GM19463 (cell line): ENCODE data around the gene OR2T27.
"Not testable (repeated sequence)": the region's sequence is repeated elsewhere in the genome, so short reads cannot be mapped to it uniquely, and the experiment has no call there.

Experiments used
- ATAC-seq: cut with Tn5 transposase; IDR thresholded peaks from one replicate; pipeline ENCODE4 v1.9.1; 2021; ENCODE audit warnings: mild to moderate bottlenecking, moderate library complexity; ENCODE audit not compliant: unreplicated experiment

Gene OR2T27

GRCh38 chr1:248655354-248655753 lies at the start of gene OR2T27:
Gene OR2T27 (minus strand): TSS chr1:248655528. CDS start chr1:248650884, 4,644 bp downstream.
- ATAC-seq: not testable (repeated sequence)

- ATAC-seq: no peak
Measured at GRCh38 chr1:248704606-248705005, 49.3 kb upstream of the OR2T27 start.

DNA sequence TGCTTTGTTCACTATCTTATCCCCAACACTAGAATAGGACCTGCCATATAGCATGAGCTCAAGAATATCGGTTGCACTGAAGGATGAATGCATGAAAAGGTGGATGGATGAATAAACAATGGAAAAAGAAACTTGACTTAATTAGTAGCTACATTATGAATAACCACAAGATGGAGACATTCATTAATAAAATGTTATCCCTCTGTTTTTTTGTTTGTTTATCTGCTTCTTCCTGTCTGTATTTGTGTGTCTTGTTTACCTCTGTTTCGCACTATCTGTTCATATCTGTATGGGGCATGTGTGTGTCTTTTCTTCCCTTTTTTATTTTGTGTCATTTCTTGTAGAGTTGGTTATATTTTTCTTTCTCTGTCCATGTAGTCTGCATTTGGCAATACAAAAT lies 48.3 kb upstream of the OR2T27 start:
- no peak for ATAC-seq

GRCh38 chr1:248702714-248703113 lies 47.4 kb upstream of the OR2T27 start, which contains the start of gene OR14I1:
Gene OR14I1 (minus strand): TSS chr1:248702766.
- no peak for ATAC-seq

DNA sequence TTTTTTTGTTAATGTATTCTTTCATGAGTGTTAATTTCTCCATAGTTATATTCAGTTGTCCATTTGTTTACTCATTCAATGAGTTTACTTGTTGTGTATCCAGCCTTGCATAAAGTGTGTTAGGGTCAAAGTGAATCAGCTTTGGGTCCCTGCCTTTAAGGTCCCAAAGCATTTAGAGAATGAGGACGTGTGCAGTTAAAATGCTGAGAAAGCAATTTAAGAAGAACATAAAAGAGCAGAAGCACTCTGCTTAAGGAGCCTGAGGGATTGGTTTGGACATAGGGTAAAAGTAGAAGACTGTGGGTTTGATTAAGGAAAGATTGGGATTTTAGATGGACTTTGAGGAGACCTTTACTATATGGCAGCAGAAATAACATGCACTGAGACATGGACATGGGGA lies 43.8 kb upstream of the OR2T27 start:
- ATAC-seq: no peak

DNA sequence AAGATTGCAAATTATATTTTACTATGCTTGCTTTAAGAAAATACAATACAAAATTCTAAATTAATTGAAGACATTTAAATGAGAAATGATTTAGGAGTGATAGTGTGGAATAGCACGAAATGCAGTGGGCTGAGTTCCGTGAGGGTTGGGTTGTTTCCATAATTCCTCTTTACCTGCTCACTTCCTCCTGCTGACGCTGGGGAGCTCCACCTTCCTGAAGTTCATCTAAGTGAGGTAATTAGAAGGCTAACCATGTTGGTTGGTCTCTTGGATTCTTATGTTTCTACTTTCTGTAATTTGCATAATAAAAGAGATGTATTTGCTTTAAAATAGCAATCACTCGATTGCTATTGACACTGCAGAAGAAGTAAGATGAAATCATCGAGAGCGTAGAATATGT lies 42.6 kb upstream of the OR2T27 start:
- no peak for ATAC-seq

- no peak for ATAC-seq
Measured at GRCh38 chr1:248696774-248697173, 41.4 kb upstream of the OR2T27 start.

- no peak for ATAC-seq
Measured at GRCh38 chr1:248696261-248696660, 40.9 kb upstream of the OR2T27 start.

GRCh38 chr1:248695451-248696132 lies 40.3 kb upstream of the OR2T27 start:
- ATAC-seq: no peak

GRCh38 chr1:248691567-248692155 lies 36.3 kb upstream of the OR2T27 start:
- no peak for ATAC-seq

DNA sequence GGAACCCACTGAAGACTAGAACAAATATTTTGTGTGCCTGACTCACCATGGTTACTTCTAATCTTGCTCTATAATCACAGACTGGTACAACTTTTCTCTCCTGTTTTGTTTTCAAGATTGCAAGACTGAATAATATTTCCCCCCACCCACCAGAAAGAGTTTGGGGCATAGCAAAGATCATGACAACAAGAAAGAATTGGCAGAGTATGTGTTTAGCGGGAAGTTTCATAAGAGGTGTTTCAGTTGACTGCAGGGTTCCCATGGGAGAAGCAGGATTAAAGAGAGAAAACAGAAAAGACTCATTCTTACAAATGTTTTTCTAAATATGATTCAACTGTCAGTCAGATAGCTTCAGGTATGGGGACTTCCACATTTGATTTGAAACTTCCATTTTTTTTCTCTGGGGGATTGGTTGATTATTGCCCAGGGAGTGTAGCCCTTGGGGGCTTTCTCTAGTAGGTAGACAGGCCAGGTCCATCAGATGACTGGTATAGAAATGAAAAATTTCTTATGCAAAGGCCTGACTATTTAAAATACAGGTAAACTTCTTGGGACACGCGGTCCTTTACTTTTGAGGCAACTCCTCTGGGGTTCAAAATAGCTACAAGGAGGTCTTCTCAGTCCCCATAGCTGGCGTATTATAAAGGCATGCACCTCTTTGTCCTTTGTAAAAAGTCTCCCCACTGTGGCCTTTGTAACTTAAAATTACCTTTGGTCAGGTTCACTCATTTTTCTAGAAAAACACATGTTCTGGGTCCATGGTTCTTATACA lies 33.4 kb upstream of the OR2T27 start:
- peak; percentile 77 for ATAC-seq

DNA sequence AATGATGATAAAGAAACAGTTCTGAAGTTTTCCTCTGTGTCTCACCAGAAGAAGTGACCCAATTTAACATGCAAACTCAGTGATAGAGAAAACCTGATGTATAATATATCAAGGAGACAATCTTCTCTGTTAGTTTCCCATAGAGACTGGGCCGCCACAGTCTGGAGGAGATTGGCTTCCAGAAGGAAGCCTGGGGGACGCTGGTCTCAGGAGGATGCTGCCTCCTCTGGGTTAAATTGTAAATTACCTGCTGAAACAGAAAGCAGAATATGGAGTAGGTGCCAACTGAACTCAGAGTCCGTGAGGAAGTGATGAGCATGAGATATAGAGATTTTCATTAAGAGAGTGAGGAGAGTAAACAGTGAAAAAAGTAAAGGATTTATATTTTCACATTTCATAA lies 31.5 kb upstream of the OR2T27 start:
- ATAC-seq: peak; percentile 71

DNA sequence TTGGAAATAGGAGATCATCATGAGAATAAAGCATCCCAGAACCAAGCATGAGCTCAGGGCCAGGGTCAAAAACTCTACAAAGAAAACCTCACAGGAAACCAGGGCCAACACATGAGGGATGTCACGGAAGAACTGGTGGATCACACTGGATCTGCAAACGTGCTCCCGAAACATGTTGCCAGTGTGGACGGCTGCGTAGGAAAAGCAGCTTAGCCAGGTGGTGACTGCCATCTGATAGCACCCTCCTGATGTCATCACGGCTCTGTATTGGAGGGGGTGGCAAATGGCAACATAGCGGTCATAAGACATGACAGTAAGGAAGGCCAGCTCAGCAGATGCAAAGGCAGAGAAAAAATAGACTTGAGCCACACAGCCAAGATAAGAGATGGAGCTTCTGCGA lies 26.3 kb upstream of the OR2T27 start:
- no peak for ATAC-seq

- no peak for ATAC-seq
Measured at GRCh38 chr1:248670003-248670402, 14.7 kb upstream of the OR2T27 start.

GRCh38 chr1:248663453-248664328 lies 8.4 kb upstream of the OR2T27 start:
- ATAC-seq: peak; percentile 97

DNA sequence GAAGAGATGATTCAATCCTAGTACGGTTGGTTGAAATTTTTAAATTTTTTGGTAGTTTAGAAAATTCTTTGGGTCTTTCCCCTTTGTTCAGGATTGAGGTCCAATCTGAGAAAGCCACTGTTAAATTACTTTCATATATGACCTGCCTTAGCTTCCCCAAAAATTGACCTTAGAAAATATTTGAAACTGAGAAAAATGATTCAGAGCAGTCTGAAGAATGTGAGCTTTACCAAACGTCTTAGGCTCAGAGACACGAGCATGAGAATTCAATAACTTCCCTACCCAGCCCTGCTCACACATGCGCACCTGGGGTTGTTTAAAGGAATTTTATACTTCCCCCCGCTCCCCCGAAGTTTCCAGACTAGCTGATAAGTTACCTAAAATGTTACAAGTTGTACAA lies 1.5 kb upstream of the OR2T27 start:
- ATAC-seq: peak; percentile 67

DNA sequence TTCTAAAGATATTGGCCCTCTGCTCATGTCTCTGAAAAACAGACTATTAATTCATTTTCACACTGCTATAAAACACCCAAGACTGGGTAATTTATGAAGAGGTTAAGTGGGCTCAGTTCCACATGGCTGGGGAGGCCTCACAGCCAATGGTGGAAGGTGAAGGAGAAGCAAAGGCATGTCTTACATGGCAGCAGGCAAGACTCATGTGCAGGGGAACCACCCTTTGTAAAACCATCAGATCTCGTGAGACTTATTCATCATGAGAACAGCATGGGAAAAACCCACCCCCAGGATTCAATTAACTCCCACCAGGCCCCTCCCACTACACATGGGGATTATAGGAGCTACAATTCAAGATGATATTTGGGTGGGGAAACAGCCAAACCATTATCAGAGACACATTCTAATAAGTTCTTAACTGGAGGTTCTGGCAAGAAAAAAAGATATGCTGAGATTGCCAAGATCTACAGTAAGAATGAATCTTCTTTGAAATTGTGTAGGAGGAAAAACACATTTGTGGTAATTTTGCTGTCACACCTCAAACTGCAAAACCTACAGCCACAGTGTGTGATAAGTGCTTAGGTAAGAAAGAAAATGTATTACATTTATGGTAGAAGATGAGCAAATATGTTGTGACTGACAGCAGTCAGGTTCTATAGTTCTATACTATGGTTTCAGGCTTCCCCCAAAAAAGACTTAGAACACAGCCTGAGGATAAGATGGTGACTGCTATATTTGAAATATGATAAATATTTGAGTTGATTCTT lies 6.4 kb downstream of the OR2T27 start:
- ATAC-seq: not testable (repeated sequence)

- not testable (repeated sequence) for ATAC-seq
Measured at GRCh38 chr1:248645178-248645577, 10.2 kb downstream of the OR2T27 start, which contains the start of gene OR2T35. Gene OR2T35 (minus strand): TSS chr1:248645278. CDS start chr1:248639258, 6,020 bp downstream.

- peak; percentile 57 for ATAC-seq
Measured at GRCh38 chr1:248642971-248643651, 12.2 kb downstream of the OR2T27 start.
